ENCODE data around the gene IRAG1.
"Not testable (repeated sequence)": the region's sequence is repeated elsewhere in the genome, so short reads cannot be mapped to it uniquely, and the experiment has no call there.

IRAG1 gene

GRCh38 chr11:10699072-10699471 lies 5.5 kb upstream of the IRAG1 start:
- DNase-seq = no peak

DNA sequence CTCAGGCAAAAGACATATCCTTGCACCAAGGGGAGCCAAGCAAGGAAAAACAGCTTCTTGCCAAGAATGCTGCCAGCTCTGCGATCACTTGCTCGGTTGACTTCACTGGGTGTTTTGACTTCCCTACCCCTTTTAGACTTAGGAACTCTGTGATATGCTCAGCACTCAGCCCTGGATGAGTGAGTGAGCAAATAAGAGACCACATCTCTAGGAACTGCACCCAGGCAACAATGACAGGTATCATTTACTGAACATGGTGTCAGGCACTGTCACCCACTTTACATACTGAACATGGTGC lies 3.7 kb upstream of the IRAG1 start:
- no peak for DNase-seq

- no peak for DNase-seq
These were observed 3.1 kb upstream of the IRAG1 start for GRCh38 chr11:10696468-10697322.

- no peak for DNase-seq
These were observed 2.3 kb upstream of the IRAG1 start for GRCh38 chr11:10695833-10696232.

GRCh38 chr11:10694486-10695239 lies 1.1 kb upstream of the IRAG1 start:
- DNase-seq = no peak

DNA sequence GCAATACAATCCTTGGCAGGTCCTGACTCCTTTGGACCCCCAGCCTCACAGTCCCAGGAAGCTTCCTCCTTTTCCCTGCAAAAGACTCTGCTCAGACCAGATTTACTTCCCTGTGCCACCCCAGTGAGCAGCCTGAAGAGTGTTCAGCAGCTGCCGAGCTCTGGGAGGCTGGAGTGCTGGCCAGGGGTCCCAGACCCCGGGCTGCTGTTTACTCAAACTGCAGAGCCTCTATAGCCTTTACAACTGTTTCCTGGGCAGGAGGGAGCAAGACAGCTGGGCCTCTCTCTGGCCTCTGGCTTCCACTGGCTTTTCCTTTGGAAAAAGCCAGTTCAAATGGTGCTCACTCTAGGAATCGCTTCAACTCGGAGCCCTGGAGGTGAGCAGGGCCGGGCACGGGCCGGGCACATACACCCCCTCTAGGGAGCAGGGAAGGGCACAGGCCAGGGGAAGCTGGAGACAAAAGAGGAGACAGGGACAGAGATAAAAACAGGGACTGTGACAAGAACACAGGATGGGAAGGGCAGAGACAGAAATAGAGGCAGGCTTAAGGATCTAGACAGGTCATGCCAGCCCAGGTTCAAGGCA lies 932 bp downstream of the IRAG1 start:
- no peak for DNase-seq

DNA sequence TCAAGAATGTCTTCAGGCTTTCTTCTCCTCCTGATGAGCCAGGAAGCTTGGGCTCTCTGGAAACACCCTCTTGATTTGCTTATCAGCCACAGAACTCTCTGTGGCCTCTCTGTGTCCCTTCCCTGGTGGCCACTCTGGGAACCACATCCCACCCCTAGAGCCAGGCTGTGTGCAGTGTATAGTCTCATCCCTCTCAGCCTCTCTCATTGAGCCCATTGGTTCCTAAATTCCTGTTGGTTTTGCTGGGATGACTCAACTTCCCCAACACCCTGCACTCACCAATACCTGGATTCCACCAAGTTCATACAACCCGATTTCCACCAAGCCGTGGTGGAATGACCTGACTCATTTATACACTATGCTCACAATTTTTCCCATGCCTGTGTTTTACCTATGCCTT lies 5.2 kb downstream of the IRAG1 start:
- no peak for DNase-seq

- no peak for DNase-seq
These were observed 7.2 kb downstream of the IRAG1 start for GRCh38 chr11:10686311-10686710.

DNA sequence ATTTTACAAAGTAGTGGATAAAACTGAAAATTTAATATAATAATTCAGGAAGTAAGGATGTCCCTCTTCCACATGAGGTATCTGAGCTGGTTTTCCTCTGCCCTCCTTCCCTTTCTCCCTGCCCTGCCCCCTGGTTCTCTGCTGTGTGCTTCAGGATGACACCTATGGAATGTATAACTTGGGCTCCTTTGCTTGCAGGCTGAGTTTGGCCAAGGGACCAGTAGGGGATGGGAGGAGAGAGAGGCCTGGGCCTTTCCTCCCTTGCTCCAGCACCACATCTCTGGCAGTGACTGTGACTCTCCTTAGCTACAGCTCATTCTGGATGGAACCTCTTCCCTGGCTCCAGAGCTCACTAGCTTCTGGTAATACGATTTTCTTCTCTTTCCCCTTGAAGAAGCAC lies 10.1 kb downstream of the IRAG1 start:
- DNase-seq = no peak

GRCh38 chr11:10680956-10681487 lies 12.5 kb downstream of the IRAG1 start:
- no peak for DNase-seq

GRCh38 chr11:10680279-10680678 lies 13.3 kb downstream of the IRAG1 start:
- DNase-seq = not testable (repeated sequence)

GRCh38 chr11:10679644-10680043 lies 13.9 kb downstream of the IRAG1 start:
- DNase-seq = no peak

GRCh38 chr11:10678101-10678500 lies 15.5 kb downstream of the IRAG1 start:
- no peak for DNase-seq

GRCh38 chr11:10676919-10677318 lies 16.6 kb downstream of the IRAG1 start:
- DNase-seq = no peak

DNA sequence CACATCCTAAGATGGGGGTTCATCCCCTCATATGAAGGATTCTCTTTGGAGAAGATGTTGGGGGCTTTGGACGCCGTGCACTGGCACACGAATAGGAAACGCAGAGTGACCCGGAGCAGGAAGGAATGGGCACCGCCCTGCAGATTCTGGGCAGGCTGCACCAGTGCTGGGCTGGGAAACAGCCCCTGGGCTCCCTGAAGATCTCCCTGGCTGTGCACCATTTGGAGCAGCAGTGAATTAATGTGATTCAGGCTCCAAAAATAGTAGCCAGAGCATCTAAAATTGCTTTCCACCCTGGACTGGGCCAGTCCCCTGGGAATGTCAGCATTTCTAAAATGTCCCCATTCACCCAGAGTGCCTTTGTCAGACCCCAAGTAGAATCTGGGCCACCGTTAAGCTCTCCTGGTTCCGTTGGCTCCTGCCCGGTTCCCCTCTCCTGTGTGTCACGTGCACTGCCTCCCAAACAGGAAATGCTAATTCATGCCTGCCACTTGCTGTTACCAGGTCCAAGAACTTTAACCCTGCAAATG lies 18.6 kb downstream of the IRAG1 start:
- no peak for DNase-seq

- no peak for DNase-seq
These were observed 19.1 kb downstream of the IRAG1 start for GRCh38 chr11:10674440-10674855.

DNA sequence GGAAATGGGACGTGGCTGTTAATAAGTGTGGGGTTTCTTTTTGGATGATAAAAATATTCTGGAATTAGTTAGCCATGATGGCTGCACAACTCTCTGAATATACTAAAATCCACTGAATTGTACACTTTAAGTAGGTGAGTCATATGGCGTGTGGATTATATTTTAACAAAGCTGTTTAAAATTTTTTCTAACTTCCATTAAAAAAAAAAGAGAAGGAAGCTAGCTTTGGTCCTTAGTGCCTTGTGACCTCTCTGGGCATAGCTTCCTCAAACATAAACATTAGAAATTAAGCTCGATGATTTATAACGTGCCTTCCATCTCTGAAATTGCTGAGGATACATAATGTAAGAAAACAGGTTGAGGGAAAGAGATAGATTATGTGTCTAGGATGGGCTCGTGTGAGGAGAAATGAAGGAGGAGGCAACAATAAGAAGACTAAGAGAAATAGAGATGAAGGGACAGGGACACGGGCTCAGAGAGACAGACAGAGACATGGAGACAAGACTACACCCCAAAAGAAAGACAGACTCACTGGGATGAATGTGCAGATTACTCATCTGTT lies 20.0 kb downstream of the IRAG1 start:
- no peak for DNase-seq

DNA sequence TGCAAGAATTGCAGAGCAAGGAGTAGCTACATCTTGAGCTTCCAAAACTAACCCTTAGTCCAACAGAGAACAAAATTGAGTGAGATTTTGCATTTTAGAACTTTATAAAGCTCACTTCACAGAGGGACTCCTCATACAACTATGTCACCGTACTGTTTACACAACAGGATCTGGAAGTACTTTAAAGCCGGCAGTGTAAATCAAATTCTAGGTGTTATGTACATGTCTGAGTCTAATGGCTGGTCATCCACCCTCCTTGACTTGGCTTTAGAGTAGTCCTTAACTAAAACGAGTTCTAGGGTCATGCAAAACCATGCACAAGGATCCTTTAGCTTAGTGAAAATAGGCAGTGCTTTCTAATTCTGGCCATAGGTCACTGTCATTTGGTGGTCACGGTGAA lies 23.5 kb downstream of the IRAG1 start:
- no peak for DNase-seq

- DNase-seq = no peak
These were observed 24.1 kb downstream of the IRAG1 start for GRCh38 chr11:10669258-10670033.

- DNase-seq = no peak
These were observed 26.1 kb downstream of the IRAG1 start for GRCh38 chr11:10667521-10667885.

DNA sequence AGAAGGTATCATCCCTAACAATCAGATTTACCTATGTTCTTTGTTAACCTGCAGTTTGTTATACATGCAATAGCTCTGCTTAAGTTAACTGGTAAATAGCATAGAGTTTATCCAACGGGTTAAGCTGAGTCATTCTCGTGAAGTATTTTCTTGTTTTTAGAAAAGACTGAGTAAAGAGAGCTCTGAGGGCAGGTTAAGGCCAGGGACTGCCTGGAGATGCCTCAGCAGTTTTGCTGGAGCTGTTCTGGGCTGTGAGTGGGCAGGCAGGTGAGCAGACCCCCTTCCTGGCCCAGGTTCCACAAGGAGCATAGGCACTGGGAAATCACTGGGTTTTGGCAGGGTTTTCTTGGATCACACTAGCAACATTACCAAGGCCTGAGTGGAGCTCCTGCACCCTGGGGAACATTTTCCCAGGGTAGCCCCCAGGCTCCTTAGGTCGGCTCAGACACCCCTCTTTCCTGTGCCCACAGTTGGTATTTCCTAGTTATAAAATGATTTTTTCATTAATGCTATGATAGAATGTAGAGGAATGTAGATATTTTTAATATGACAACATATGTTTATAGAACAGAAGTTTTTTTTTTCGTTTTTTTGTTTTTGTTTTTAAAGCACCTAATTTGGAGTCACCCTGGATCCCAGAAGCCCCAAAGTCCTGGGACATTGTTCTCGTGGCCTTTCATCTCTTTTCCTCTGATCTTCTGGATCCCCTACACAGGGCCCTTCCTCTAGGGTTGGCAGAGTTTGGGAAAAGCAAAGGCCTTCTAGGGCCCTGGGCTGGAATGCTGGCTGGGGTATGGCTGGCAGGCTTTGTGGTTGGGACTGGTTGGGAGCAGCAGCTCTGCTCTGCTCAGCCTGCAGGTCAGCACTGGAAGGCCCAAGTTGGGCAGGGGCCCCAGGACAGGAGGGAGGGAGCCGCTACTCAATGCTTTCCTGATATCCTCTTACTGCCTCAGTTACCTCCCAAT lies 26.7 kb downstream of the IRAG1 start:
- DNase-seq = no peak

Measured in RPMI8226 (cell line).